HepG2 (cell line): Measurements from ENCODE around the gene INTS14. TPM values are rescaled to one million over a fixed set of nuclear protein-coding genes. Genes with fewer than 3 reads are reported as not detected.
"Not testable (repeated sequence)": the region's sequence is repeated elsewhere in the genome, so short reads cannot be mapped to it uniquely, and the experiment has no call there.

Source experiments
- ATAC-seq: fragments of 200-7000 bp; cut with Tn5 transposase; 3 replicates; pipeline ENCODE4 v1.9.1; 2020; ENCODE audit warnings: mild to moderate bottlenecking, moderate library complexity
- BruUV-seq: library from RNA; stranded (reverse); fragments of 400-500 nt; replicated peaks from 2 replicates; lab custom pipeline; 2021; lab: Mats Ljungman, UMichigan
- CTCF ChIA-PET: fragments of 300-600 bp; formaldehyde crosslinking; extraction: SDS; loops from one replicate; lab custom pipeline; 2021; ENCODE audit warnings: low total read pairs, inconsistent platforms, low intra/inter-chr PET ratio; lab: Yijun Ruan, JAX
- POLR2A ChIA-PET: fragments of 350-600 bp; sonication (Branson Sonifier 250); formaldehyde crosslinking; loops from one replicate; lab custom pipeline; 2020; ENCODE audit warnings: antibody characterized with exemption, inconsistent platforms; lab: Yijun Ruan, JAX
- DNase-seq: peaks from one replicate; pipeline ENCODE4 v3.0.0-alpha.2; 2015; ENCODE audit warnings: low spot score
- FAIRE-seq: peaks from 3 replicates; lab custom pipeline; 2011; peaks lifted over from hg19 to GRCh38; lab: Jason Lieb, UNC
- H2AFZ ChIP-seq: one replicate; pipeline ENCODE4 v1.6.1; 2011; ENCODE audit warnings: low read length, inconsistent platforms
- H3K27ac ChIP-seq: fragments of 300-600 bp; 3 replicates; pipeline ENCODE4 v1.8.0; 2011; ENCODE audit warnings: mixed run types, mild to moderate bottlenecking, mixed read lengths, low read length, inconsistent platforms; ENCODE audit not compliant: insufficient read depth; ENCODE audit errors: extremely low read length
- H3K27me3 ChIP-seq, 2 experiments: fragments of 200-600 bp in 1 of 2; 2 replicates in 1 of 2; 3 replicates in 1 of 2; pipeline versions ENCODE4 v1.6.0 to v1.8.0; 2011; ENCODE audit warnings: low read length in 2 of 2, mild to moderate bottlenecking in 2 of 2, moderate library complexity in 2 of 2, inconsistent platforms in 1 of 2; ENCODE audit not compliant: insufficient read depth in 2 of 2, control insufficient read depth in 1 of 2
- H3K36me3 ChIP-seq, 2 experiments: fragments of 200-600 bp in 1 of 2; replicated peaks in 1 of 2; 2 replicates in 1 of 2; 3 replicates in 1 of 2; pipeline versions ENCODE4 v1.5.1 to v1.8.0; 2011; ENCODE audit warnings: low read length in 2 of 2, inconsistent platforms in 1 of 2; ENCODE audit not compliant: insufficient read depth in 2 of 2, control insufficient read depth in 1 of 2
- H3K4me1 ChIP-seq: 2 replicates; pipeline ENCODE4 v1.5.1; 2012; ENCODE audit warnings: low read length, inconsistent platforms; ENCODE audit not compliant: insufficient read depth
- H3K4me2 ChIP-seq: 2 replicates; pipeline ENCODE4 v1.6.0; 2011; ENCODE audit warnings: low read depth, low read length, inconsistent platforms
- H3K4me3 ChIP-seq, 3 experiments: fragments of 200-600 bp in 1 of 3; sonication (generic), shearing (Covaris generic) in 1 of 3; replicated peaks in 1 of 3; 2 replicates each; pipeline ENCODE4 v1.5.1; 2011 to 2016; ENCODE audit warnings: low read length in 3 of 3, inconsistent platforms in 2 of 3, low read depth in 2 of 3, mild to moderate bottlenecking in 2 of 3, control low read depth in 1 of 3, mixed read lengths in 1 of 3; ENCODE audit not compliant: insufficient read depth in 1 of 3
- H3K79me2 ChIP-seq: one replicate; pipeline ENCODE4 v1.6.1; 2011; ENCODE audit warnings: low read length, inconsistent platforms; ENCODE audit not compliant: insufficient read depth
- H3K9ac ChIP-seq: 2 replicates; pipeline ENCODE4 v1.6.0; 2011; ENCODE audit warnings: mild to moderate bottlenecking, low read depth, low read length, inconsistent platforms; ENCODE audit not compliant: insufficient read depth
- H3K9me3 ChIP-seq: 2 replicates; pipeline ENCODE4 v1.5.1; 2012; ENCODE audit warnings: mild to moderate bottlenecking, low read length
- H4K20me1 ChIP-seq: 2 replicates; pipeline ENCODE4 v1.6.0; 2011; ENCODE audit warnings: inconsistent platforms, mild to moderate bottlenecking, low read length, moderate library complexity; ENCODE audit not compliant: insufficient read depth
- GFI1 ChIP-seq: sonication (generic); formaldehyde crosslinking; IDR thresholded peaks from 2 replicates; pipeline ENCODE4 v1.5.0; 2020; ENCODE audit warnings: missing genetic modification reagents, mild to moderate bottlenecking, borderline replicate concordance
- ZNF460 ChIP-seq: sonication (generic); formaldehyde crosslinking; IDR thresholded peaks from 2 replicates; pipeline ENCODE4 v1.5.1; 2020; ENCODE audit warnings: missing genetic modification reagents, mild to moderate bottlenecking, borderline replicate concordance
- WGBS: methylation state at CpG from one replicate; pipeline ENCODE4 v1.1.6; 2017; ENCODE audit warnings: low lambda C conversion rate; 5-methylcytosine and 5-hydroxymethylcytosine counted together
- in situ Hi-C: cut with HindIII; loops from 2 replicates; pipeline ENCODE4 v1.10.0; 2017; ENCODE audit warnings: low pct_unique_long_range_greater_than_20kb; ENCODE audit not compliant: extremely low pct_ligation_motif_present
- intact Hi-C: fragments of 100-400 bp; cut with micrococcal nuclease; formaldehyde crosslinking; loops from one replicate; pipeline ENCODE4 v1.10.0; 2022; ENCODE audit not compliant: unreplicated experiment
- polyA plus RNA-seq, 8 experiments: library from polyadenylated mRNA; depleted of rRNA in 3 of 8; stranded (reverse) in 7 of 8; unstranded in 1 of 8; fragments of >200 nt; fragmentation: Illumina TruSeq in 4 of 8; extraction: Trizol in 4 of 8; gene quantifications; 2 replicates each; pipeline versions ENCODE4 v1.2.1 to v1.2.3, GENCODE V29; 2011 to 2016; ENCODE audit warnings: low read depth in 4 of 8, missing spikeins in 1 of 8, mixed read lengths in 1 of 8; ENCODE audit not compliant: insufficient read depth in 1 of 8
- total RNA-seq, 5 experiments: library from RNA; depleted of rRNA; stranded (reverse); fragments of >200 nt; fragmentation: Illumina TruSeq; extraction: Trizol; gene quantifications; 2 replicates each; pipeline ENCODE4 v1.2.3, GENCODE V29; 2016; ENCODE audit warnings: low read depth in 1 of 5

Gene INTS14
- total and polyA plus RNA-seq, 2 of the 13 experiments (the other 11 are each of a cell fraction or from before 2014, with no cell fraction given), result 41.4 to 52.0 TPM

DNA sequence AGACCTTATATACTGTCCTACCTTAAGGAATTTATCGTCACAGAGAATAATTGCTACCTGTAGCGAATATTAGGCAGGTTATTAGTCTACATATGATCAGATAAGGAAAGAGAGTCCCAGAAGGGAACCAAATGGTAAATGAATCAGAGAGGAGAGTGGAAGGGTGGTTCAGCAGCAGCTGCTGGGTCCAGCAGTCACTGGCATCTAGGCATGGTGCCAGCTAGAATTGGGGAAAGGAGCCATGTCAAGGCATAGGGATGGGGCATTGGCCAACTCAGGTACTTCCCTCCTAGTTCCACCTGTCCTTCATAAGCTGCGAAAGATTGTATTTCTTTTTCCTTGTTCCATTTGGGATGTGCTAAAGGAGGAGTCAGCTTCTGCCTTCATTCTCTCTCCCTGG lies 57.2 kb downstream of the INTS14 start (continued):
- no peak for TF ChIP-seq ZNF460 (CRISPR knock-in tag)

DNA sequence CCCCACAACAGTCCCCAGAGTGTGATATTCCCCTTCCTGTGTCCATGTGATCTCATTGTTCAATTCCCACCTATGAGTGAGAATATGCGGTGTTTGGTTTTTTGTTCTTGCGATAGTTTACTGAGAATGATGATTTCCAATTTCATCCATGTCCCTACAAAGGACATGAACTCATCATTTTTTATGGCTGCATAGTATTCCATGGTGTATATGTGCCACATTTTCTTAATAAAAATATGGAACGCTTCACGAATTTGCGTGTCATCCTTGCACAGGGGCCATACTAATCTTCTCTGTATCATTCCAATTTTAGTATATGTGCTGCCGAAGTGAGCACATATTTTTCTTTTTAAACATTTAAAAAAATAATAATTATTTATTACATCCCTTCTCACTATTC lies 58.1 kb downstream of the INTS14 start:
- DNase-seq, POLR2A ChIA-PET, ATAC-seq, FAIRE-seq, CTCF ChIA-PET, H2AFZ ChIP-seq, H3K9ac ChIP-seq, BruUV-seq, H3K4me2 ChIP-seq, H4K20me1 ChIP-seq, H3K27me3 ChIP-seq, H3K9me3 ChIP-seq, H3K4me3 ChIP-seq, in situ Hi-C loops, H3K27ac ChIP-seq: not testable (repeated sequence)
- Histone ChIP-seq H3K4me1 (peaks cover 30% of the 10 kb centered on the region), H3K36me3 (peaks cover 12 to 41% of the 10 kb centered on the region in 2 experiments; a peak in 4 of 5 replicates), H3K79me2 (peaks cover 52% of the 10 kb centered on the region)
- intact Hi-C loops, result loop anchor here (2.0 kb wide), 1 partner anchor 32 kb away; no protein-coding TSS in a partner anchor
- 97% methylated on average over 5 of the region's 6 CpGs for WGBS

DNA sequence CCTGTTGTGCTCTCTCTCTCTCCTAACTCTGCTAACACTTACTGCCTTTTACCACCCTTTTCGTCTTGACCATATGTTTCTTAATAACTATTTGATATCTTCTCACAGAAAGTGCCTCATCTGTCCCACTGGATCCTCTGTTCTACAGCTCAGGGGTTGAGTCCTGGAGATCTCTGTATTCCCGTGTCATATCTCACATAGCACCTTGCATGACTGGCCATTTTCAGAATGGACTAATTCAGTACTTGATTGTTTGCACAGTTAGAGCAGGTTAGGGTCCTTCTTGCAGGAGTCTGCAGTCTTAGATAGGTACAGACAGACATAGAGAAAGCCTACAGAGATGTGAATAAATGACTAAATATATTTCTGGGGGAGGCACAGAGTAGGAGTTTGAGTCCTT lies 59.7 kb downstream of the INTS14 start:
- TF ChIP-seq GFI1 (CRISPR knock-in tag), result no peak
- peaks cover 66% of the 10 kb centered on the region for H3K79me2 ChIP-seq
- DNase-seq, result no peak
- no peak overlapping the region for H3K4me3 ChIP-seq
- in situ Hi-C loops (no loop called here), intact Hi-C loops (no loop called here)
- H3K36me3 ChIP-seq, result peaks cover 11 to 27% of the 10 kb centered on the region in 2 experiments; a peak in 4 of 5 replicates
- no peak overlapping the region for H3K9ac ChIP-seq
- no peaks in the 10 kb centered on the region for H3K9me3 ChIP-seq
- no peak overlapping the region for H3K27ac ChIP-seq
- no peak for ATAC-seq
- whole genome bisulfite sequencing, result 81% methylated on average over 2 of the region's 2 CpGs
- BruUV-seq, result no TSS peak
- peaks cover 35% of the 10 kb centered on the region for H3K4me1 ChIP-seq
- H3K27me3 ChIP-seq, result no peaks in the 10 kb centered on the region
- H2AFZ ChIP-seq, result no peak overlapping the region
- ChIA-PET CTCF (no interaction called here), POLR2A (no interaction called here)
- peaks cover 9% of the 10 kb centered on the region for H4K20me1 ChIP-seq
- no peak overlapping the region for H3K4me2 ChIP-seq
- no peak for FAIRE-seq
